ENCODE data around the gene ZNF689.
A peak's percentile ranks its signal among the peaks of the same experiment; 100 is the strongest.

The ZNF689 gene

DNA sequence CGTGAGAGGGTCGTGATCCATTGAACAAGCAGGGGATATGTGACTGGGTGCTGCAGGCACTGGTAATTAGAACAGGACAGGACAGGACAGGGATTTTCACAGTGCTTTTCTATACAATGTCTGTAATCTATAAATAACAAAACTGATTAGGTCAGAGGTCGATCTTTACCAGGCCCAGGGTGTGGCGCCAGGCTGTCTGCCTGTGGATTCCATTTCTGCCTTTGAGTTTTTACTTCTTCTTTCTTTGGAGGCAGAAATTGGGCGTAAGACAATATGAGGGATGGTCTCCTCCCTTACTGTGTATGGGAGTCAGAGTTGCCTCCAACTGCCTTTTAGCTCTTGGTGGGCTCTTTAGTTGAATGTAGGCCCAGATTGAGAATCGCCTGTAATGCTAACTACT is 50.5 kb downstream of the ZNF689 start:
- DNase-seq: no peak

GRCh38 chr16:30558789-30559377 is 51.3 kb downstream of the ZNF689 start:
- no peak for DNase-seq

DNA sequence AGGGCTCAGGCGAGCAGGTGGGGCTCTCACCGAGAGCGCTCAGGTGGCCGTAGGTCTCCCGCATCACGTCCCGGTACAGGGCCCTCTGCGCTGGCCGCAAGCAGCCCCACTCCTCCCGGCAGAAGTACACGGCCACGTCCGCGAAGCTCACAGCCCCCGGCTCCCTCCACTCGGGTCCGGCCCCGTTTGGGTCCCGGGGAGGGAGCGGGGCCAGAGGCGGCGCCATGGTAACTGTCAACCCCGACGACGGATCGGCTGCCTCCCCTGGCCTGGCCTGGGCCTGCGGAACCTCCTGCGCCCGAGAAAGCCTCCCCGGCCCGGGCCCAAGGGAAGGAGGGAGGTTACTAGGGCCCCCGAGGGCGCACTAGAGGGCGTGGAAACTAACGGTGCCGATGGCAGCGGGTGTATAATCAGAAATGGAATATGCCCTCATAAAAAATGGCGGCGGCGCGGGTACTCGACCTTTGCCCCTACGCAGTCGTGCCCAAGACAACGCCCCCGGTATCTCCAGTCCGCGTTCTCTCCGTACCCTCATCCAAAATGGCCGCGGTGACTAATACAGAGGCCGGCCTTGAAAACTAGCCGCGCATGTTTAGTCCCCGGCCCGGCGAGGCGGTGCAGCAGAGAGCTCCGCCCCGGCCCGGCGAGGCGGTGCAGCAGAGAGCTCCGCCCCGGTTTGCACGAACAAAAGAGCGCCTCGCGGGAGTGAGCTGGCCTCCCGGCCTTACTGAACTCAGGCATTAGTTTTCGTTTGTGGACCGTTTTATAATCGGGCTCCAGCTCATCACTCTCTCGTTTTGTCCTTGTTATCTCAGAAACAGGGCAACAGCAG is 52.0 kb downstream of the ZNF689 start, which contains the start of gene ZNF764:
Gene ZNF764, minus strand, starts transcription at position 418 of the 832 bp plus-strand sequence. Its CDS starts 192 bp downstream, at position 226.
- peak; percentile 99 for DNase-seq

GRCh38 chr16:30557707-30557956 is 52.6 kb downstream of the ZNF689 start:
- DNase-seq: no peak

GRCh38 chr16:30556125-30556473 is 54.1 kb downstream of the ZNF689 start:
- DNase-seq: no peak

- no peak for DNase-seq
These were observed 54.7 kb downstream of the ZNF689 start for GRCh38 chr16:30555315-30556124.

- DNase-seq: no peak
These were observed 55.5 kb downstream of the ZNF689 start for GRCh38 chr16:30554557-30555314.

- no peak for DNase-seq
These were observed 56.7 kb downstream of the ZNF689 start for GRCh38 chr16:30553393-30553899.

DNA sequence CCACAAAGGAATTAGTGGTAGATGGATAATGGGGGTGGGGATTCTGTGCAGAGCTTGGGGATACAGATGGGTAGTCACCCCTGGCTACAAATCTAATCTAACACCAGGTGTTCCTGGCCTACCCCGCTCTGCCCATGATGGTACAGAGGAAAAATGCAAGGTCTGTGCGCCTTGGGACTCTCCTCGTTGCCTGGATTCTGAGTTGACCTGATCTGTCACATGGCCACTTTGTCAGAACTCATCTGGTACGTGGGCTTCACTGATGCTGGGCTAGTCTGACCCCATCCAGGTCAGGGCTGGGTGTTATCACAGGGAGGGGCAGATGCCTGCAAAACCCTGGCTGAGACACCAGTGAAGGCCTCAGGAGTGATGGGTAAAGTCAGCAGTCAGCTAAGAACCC is 57.2 kb downstream of the ZNF689 start:
- DNase-seq: no peak
